ENCODE results near the gene CDCA3. TPM values are rescaled to one million over a fixed set of nuclear protein-coding genes. Genes with fewer than 3 reads are reported as not detected.
A peak's percentile ranks its signal among the peaks of the same experiment; 100 is the strongest.

The CDCA3 gene
- total RNA-seq, 4 donors from 2014 or later = 0.47 to 1.6 (median 1.1) TPM

GRCh38 chr12:6821591-6822425 is 29.3 kb downstream of the CDCA3 start, which contains the start of gene GPR162:
TSS of gene GPR162 (plus strand) at chr12:6821821. CDS start at chr12:6823899, 2,078 bp downstream.
- TF ChIP-seq CTCF (IDR thresholded peaks at IDR 0.05) = no peak
- ATAC-seq (ENCODE audit: low FRiP score) = peak; percentile 37
- DNase-seq (ENCODE audit: low spot score) = no peak

GRCh38 chr12:6820166-6820565 is 30.9 kb downstream of the CDCA3 start:
- ATAC-seq (ENCODE audit: low FRiP score) (no peak), DNase-seq (ENCODE audit: low spot score) (no peak)
- TF ChIP-seq CTCF (IDR thresholded peaks at IDR 0.05) = no peak

- TF ChIP-seq CTCF (IDR thresholded peaks at IDR 0.05) = no peak
These were observed 31.7 kb downstream of the CDCA3 start for GRCh38 chr12:6819106-6820030.

GRCh38 chr12:6818645-6819044 is 32.4 kb downstream of the CDCA3 start:
- ATAC-seq (ENCODE audit: low FRiP score) = no peak
- TF ChIP-seq CTCF (IDR thresholded peaks at IDR 0.05) = no peak
- no peak for DNase-seq (ENCODE audit: low spot score)

More at GRCh38 chr12:6819106-6820030, 31.7 kb downstream of the CDCA3 start:
- no peak for ATAC-seq (ENCODE audit: low FRiP score)
- no peak for DNase-seq (ENCODE audit: low spot score)

GRCh38 chr12:6818222-6818621 is 32.9 kb downstream of the CDCA3 start:
- no peak for ATAC-seq (ENCODE audit: low FRiP score)
- no peak for TF ChIP-seq CTCF (IDR thresholded peaks at IDR 0.05)
- DNase-seq (ENCODE audit: low spot score) = no peak

- no peak for TF ChIP-seq CTCF (IDR thresholded peaks at IDR 0.05)
- no peak for ATAC-seq (ENCODE audit: low FRiP score)
These were observed 33.4 kb downstream of the CDCA3 start for GRCh38 chr12:6817662-6818157.

More at GRCh38 chr12:6817662-6818157, 33.4 kb downstream of the CDCA3 start:
- DNase-seq (ENCODE audit: low spot score) = no peak

Data from omental fat pad (tissue), 4 donors.